NCI-H510A treated with DMSO at 0.1 percent for 48 hours (cell line): ENCODE results near the gene LRMDA.

ENCODE experiments used
- DNase-seq: peaks from one replicate; lab custom pipeline; 2025; lab: John Stamatoyannopoulos, UW

LRMDA gene

GRCh38 chr10:75643944-75644692 is 212.7 kb downstream of the LRMDA start:
- DNase-seq, result no peak

GRCh38 chr10:75645704-75646103 is 214.3 kb downstream of the LRMDA start:
- no peak for DNase-seq

- DNase-seq, result no peak
Observed at GRCh38 chr10:75646218-75646915, 214.9 kb downstream of the LRMDA start.

- no peak for DNase-seq
Observed at GRCh38 chr10:75646916-75647315, 215.5 kb downstream of the LRMDA start.

- no peak for DNase-seq
Observed at GRCh38 chr10:75647675-75648074, 216.3 kb downstream of the LRMDA start.

GRCh38 chr10:75648351-75648750 is 216.9 kb downstream of the LRMDA start:
- no peak for DNase-seq

GRCh38 chr10:75648854-75649253 is 217.4 kb downstream of the LRMDA start:
- DNase-seq, result no peak

GRCh38 chr10:75649466-75649865 is 218.0 kb downstream of the LRMDA start:
- no peak for DNase-seq

- DNase-seq, result no peak
Observed at GRCh38 chr10:75650648-75651047, 219.2 kb downstream of the LRMDA start.

- DNase-seq, result no peak
Observed at GRCh38 chr10:75651417-75651816, 220.0 kb downstream of the LRMDA start.

GRCh38 chr10:75652146-75652740 is 220.8 kb downstream of the LRMDA start:
- no peak for DNase-seq

GRCh38 chr10:75653761-75654160 is 222.3 kb downstream of the LRMDA start:
- no peak for DNase-seq

- no peak for DNase-seq
Observed at GRCh38 chr10:75654171-75654771, 222.8 kb downstream of the LRMDA start.

GRCh38 chr10:75654772-75655171 is 223.3 kb downstream of the LRMDA start:
- DNase-seq, result no peak

GRCh38 chr10:75655791-75656451 is 224.5 kb downstream of the LRMDA start:
- no peak for DNase-seq

- no peak for DNase-seq
Observed at GRCh38 chr10:75657351-75657750, 225.9 kb downstream of the LRMDA start.

- no peak for DNase-seq
Observed at GRCh38 chr10:75658036-75658435, 226.6 kb downstream of the LRMDA start.

GRCh38 chr10:75658496-75658895 is 227.1 kb downstream of the LRMDA start:
- DNase-seq, result no peak

- peak; percentile 9 for DNase-seq
Observed at GRCh38 chr10:75658915-75659314, 227.5 kb downstream of the LRMDA start.

GRCh38 chr10:75660823-75661222 is 229.4 kb downstream of the LRMDA start:
- DNase-seq, result no peak

GRCh38 chr10:75662715-75663114 is 231.3 kb downstream of the LRMDA start:
- DNase-seq, result no peak

- no peak for DNase-seq
Observed at GRCh38 chr10:75663947-75664664, 232.7 kb downstream of the LRMDA start.
